Measurements from ENCODE around the gene ATP5IF1.

ATP5IF1 gene

GRCh38 chr1:28209700-28210099, 26.2 kb upstream of the ATP5IF1 start:
- H3K36me3 Mint-ChIP-seq, result peaks cover 10 to 18% of the 10 kb centered on the region in 2 donors
- no peaks in the 10 kb centered on the region for H3K4me1 Mint-ChIP-seq
- ATAC-seq (replicated peaks), result no peak
- DNase-seq, result no peak
- H3K9me3 Mint-ChIP-seq, result no peaks in the 10 kb centered on the region
- H3K27me3 Mint-ChIP-seq, result no peaks in the 10 kb centered on the region
- no peak overlapping the region for H3K4me3 Mint-ChIP-seq
- no peak overlapping the region for H3K27ac Mint-ChIP-seq

DNA sequence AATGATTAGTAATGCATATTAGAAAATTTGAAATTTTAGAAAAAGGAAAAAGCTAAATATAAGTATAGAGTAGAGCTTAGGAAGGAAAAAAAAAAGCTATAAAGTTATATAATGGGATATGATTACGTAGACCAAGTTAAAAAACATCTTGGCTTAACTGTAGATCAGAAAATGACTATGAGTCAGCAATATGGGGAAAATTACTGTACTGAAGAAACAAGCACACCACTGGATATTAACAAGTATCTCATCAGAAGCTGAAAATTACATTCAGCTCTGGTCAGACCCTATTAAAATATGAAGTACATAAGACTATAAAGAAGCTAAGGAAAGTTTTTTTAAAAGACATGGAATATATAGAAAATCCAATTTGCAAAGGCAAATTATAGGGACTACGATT, 22.6 kb upstream of the ATP5IF1 start:
- ATAC-seq (replicated peaks) (no peak), DNase-seq (no peak)
- H3K36me3 Mint-ChIP-seq, result peaks cover 14 to 23% of the 10 kb centered on the region in 2 donors
- no peak overlapping the region for H3K4me3 Mint-ChIP-seq
- H3K27ac Mint-ChIP-seq, result no peak overlapping the region
- no peaks in the 10 kb centered on the region for H3K27me3 Mint-ChIP-seq
- H3K4me1 Mint-ChIP-seq, result peaks cover 0 to 10% of the 10 kb centered on the region in 2 donors
- no peaks in the 10 kb centered on the region for H3K9me3 Mint-ChIP-seq

GRCh38 chr1:28229089-28229488, 6.8 kb upstream of the ATP5IF1 start:
- no peak overlapping the region for H3K27ac Mint-ChIP-seq
- H3K9me3 Mint-ChIP-seq, result no peaks in the 10 kb centered on the region
- H3K4me3 Mint-ChIP-seq, result no peak overlapping the region
- peaks cover 7 to 22% of the 10 kb centered on the region in 2 donors for H3K4me1 Mint-ChIP-seq
- no peaks in the 10 kb centered on the region for H3K27me3 Mint-ChIP-seq
- peaks cover 28 to 32% of the 10 kb centered on the region in 2 donors for H3K36me3 Mint-ChIP-seq
- ATAC-seq (replicated peaks), result no peak
- no peak for DNase-seq

- ATAC-seq (replicated peaks), result no peak
- no peak for DNase-seq
- Mint-ChIP-seq H3K4me3 (no peak overlapping the region), H3K27me3 (no peaks in the 10 kb centered on the region), H3K4me1 (peaks cover 9 to 25% of the 10 kb centered on the region in 2 donors), H3K27ac (no peak overlapping the region), H3K9me3 (no peaks in the 10 kb centered on the region), H3K36me3 (peaks cover 25 to 26% of the 10 kb centered on the region in 2 donors)
These were observed 5.9 kb upstream of the ATP5IF1 start for GRCh38 chr1:28229996-28230395.

DNA sequence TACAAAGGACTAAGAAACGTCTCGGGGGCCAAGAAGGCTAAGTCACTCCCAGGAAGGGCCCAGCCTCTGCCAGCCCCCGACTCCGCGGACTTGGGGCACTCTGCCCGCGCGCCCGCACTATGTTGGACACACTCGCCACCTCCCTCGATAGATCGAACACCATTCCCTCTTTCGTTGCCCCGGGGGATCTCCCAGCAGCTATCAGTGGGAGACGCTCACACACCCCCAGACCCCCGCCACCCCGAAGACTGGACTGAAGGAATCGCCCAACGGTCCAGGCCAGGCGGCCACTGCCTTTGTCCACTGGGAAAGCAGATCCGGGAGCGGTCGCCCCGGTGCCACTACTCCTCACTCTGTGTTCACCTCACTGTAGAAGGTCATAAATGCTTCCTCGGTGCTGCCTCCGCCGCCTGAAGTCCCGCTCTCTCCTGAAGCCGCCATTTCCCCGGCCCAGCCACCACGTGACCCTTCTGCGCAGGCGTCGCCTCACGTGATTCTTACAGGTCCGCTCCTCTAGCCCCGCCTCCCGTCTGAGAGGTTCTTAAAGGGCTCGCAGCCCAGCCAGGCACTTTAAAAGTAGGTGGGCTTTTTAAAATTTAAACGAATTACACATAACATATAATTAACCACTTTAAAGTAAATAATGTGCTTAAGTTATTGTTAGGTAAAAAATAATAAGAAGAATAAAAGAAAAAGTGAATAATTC, 3.2 kb upstream of the ATP5IF1 start, which contains the start of gene DNAJC8:
TSS of gene DNAJC8 (minus strand) at position 472 of the 706 bp plus-strand sequence. CDS start at position 441, 31 bp downstream.
- Mint-ChIP-seq H3K4me1 (peaks cover 9 to 25% of the 10 kb centered on the region in 2 donors), H3K9me3 (no peaks in the 10 kb centered on the region), H3K27ac (peak within 1 kb of the TSS; percentile 100), H3K36me3 (peaks cover 17 to 18% of the 10 kb centered on the region in 2 donors), H3K4me3 (peak within 1 kb of the TSS; percentile 98 to 100), H3K27me3 (no peaks in the 10 kb centered on the region)
- peak; percentile 75 for ATAC-seq (replicated peaks)
- peak; percentile 87 for DNase-seq

DNA sequence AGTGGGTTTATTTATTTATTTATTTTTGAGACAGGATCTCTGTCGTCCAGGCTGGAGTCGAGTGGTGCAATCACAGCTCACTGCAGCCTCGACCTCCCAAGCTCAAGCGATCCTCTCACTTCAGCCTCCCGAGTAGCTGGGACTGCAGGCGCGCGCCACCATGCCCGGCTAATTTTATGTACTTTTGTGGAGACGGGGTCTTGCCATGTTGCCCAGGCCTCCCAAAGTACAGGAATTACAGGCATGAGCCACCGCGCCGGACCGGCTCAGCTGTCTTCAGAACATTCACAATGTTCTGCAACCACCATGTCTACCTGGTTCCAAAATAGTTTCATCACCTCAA, 2.7 kb upstream of the ATP5IF1 start:
- H3K27ac Mint-ChIP-seq, result no peak overlapping the region
- no peaks in the 10 kb centered on the region for H3K9me3 Mint-ChIP-seq
- peaks cover 9 to 25% of the 10 kb centered on the region in 2 donors for H3K4me1 Mint-ChIP-seq
- H3K27me3 Mint-ChIP-seq, result no peaks in the 10 kb centered on the region
- H3K36me3 Mint-ChIP-seq, result peaks cover 17% of the 10 kb centered on the region in 2 donors
- ATAC-seq (replicated peaks) (no peak), DNase-seq (no peak)
- H3K4me3 Mint-ChIP-seq, result peak overlapping the region; percentile 54 to 55

DNA sequence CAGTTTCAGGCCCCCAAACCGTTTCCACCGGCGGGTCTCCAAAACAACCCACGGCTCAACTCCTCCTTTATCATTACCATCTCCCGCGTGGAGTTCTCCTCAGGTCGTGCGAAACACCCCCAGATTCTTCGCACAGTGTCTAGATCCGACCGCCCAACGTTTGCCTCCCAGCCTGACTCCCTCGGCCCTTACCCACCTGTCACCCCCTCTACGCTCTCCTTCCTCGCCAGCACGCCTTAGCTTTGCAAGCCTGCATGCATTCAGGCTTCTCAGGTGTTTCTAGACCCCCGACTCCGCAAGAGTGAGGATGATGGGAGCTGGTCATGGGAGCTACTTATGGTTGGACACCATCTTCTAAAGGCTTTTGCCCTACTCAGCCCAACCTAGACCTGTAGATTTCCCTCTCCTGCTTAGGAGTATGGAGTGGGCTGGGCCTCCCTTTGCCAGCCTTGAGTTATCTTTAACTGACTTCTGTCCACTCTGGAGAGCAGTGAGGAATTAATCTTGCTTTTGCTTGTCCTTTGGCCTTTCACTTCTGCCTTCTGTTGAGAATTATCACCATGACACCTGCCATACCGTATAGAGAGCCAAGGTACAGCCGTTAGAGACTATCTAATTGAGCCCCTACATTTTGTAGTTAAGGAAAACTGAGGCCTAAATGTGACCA, 865 bp downstream of the ATP5IF1 start:
- no peak for ATAC-seq (replicated peaks)
- no peak for DNase-seq
- no peaks in the 10 kb centered on the region for H3K9me3 Mint-ChIP-seq

DNA sequence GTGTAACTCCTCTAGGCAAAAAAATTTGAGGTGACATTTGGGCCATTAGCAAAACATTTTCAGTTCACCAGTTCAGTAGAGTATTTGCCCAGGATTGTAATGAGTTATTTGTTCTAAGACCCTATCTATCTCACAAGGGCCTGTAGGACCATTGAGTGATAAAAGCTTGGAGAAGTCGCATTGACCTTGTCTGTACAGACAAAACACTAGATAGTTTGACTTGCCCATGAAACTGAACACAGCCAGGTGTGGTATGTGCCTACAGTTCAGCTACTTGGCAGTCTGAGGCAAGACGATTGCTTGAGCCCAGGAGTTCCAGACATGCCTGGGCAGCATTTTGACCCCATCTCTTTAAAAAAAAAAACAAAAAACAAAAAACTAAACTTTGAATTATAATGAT, 3.1 kb downstream of the ATP5IF1 start:
- no peak overlapping the region for H3K27ac Mint-ChIP-seq
- no peak for DNase-seq
- no peak for ATAC-seq (replicated peaks)
- H3K4me1 Mint-ChIP-seq, result peaks cover 9 to 10% of the 10 kb centered on the region in 2 donors
- no peaks in the 10 kb centered on the region for H3K27me3 Mint-ChIP-seq
- H3K4me3 Mint-ChIP-seq, result no peak overlapping the region
- no peaks in the 10 kb centered on the region for H3K9me3 Mint-ChIP-seq
- no peaks in the 10 kb centered on the region for H3K36me3 Mint-ChIP-seq

More for the DNA sequence above, 865 bp downstream of the ATP5IF1 start:
- H3K27ac Mint-ChIP-seq, result no peak overlapping the region
- H3K4me1 Mint-ChIP-seq, result peaks cover 9 to 10% of the 10 kb centered on the region in 2 donors
- H3K27me3 Mint-ChIP-seq, result no peaks in the 10 kb centered on the region
- no peak overlapping the region for H3K4me3 Mint-ChIP-seq
- peaks cover 6 to 11% of the 10 kb centered on the region in 2 donors for H3K36me3 Mint-ChIP-seq

DNA sequence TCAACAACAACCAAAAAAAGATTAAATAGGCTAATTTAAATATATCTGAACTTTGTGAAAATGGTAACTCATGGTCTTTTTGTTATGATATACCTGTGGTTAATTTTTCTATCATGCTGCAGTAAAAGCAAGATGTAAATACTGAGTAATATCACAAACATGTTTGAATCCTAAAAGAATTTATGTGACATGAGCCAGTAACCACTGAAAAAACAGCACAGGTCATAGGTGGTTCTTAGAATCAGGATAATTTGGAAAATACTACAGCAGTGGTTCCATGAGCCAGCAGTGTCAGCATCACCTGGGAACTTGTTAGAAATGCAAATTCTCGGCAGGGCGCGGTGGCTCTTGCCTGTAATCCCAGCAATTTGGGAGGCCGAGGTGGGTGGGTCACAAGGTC, 4.1 kb downstream of the ATP5IF1 start:
- Mint-ChIP-seq H3K27ac (no peak overlapping the region), H3K27me3 (no peaks in the 10 kb centered on the region), H3K36me3 (no peaks in the 10 kb centered on the region), H3K9me3 (no peaks in the 10 kb centered on the region), H3K4me3 (no peak overlapping the region), H3K4me1 (peaks cover 11 to 16% of the 10 kb centered on the region in 2 donors)
- ATAC-seq (replicated peaks) (no peak), DNase-seq (no peak)

DNA sequence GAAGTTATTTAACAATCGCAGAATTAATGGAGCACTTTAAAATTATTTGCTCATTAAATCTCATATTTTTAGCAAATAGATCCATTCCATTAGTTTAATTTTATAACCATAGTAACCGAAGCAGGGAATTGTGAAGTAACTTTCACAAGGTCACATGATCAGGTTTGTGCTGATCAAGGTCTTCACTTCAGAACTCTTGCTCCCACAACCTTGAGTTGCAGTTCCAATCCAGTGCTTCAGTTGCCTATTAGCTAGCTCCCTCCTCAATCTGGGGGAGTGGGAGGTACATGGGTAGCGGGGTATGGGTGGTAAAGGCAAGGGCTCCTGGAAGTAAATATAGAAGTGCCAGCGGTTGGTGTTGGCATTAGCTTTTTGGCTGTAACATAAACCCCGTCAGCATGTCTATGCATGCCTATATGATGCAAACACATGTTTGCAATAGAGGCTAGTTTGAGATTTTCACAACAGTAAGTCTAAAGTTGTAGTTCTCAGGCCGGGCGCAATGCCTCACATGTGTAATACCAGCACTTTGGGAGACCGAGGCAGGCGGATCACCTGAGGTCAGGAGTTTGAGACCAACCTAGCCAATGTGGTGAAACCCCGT, 5.8 kb downstream of the ATP5IF1 start:
- no peaks in the 10 kb centered on the region for H3K27me3 Mint-ChIP-seq
- DNase-seq, result no peak
- no peaks in the 10 kb centered on the region for H3K36me3 Mint-ChIP-seq
- H3K27ac Mint-ChIP-seq, result no peak overlapping the region
- no peaks in the 10 kb centered on the region for H3K9me3 Mint-ChIP-seq
- H3K4me1 Mint-ChIP-seq, result peaks cover 15 to 23% of the 10 kb centered on the region in 2 donors
- no peak overlapping the region for H3K4me3 Mint-ChIP-seq
- ATAC-seq (replicated peaks), result no peak

DNA sequence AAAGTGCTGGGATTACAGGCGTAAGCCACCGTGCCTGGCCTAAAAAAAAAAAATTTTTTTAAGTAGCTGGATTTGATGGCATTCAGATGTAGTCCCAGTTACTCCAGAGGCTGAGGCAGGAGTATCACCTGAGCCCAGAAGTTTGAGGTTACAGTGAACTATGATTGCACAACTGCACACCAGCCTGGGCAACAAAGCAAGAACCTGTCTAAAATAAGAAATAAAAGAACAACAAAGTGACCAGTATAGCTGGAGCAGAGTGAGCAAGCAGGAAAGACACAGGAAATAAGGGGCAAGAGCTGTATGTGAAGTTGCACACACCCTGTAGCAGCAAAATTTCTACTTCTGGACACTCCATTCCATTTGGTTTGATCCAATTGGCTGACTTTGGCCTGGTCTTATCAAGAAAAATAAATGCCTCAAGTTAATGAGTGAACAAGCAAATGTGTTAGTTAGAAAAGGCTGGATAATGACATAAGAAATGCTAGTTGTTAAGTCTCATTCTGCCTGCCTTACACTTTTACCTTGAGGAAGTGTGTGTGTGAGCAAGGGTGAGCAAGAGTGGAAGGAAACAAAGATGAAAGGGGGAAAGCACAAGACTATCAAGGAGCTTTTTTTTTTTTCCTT, 7.9 kb downstream of the ATP5IF1 start:
- no peaks in the 10 kb centered on the region for H3K9me3 Mint-ChIP-seq
- no peak for DNase-seq
- ATAC-seq (replicated peaks), result no peak
- peak overlapping the region in 1 of 2 donors; percentile 3 for H3K4me3 Mint-ChIP-seq
- H3K27ac Mint-ChIP-seq, result peak overlapping the region; percentile 89
- no peaks in the 10 kb centered on the region for H3K36me3 Mint-ChIP-seq
- peaks cover 28 to 40% of the 10 kb centered on the region in 2 donors for H3K4me1 Mint-ChIP-seq
- no peaks in the 10 kb centered on the region for H3K27me3 Mint-ChIP-seq

GRCh38 chr1:28244549-28245251, 8.8 kb downstream of the ATP5IF1 start:
- peak overlapping the region; percentile 44 to 64 for H3K4me3 Mint-ChIP-seq
- no peak for ATAC-seq (replicated peaks)
- peaks cover 36 to 48% of the 10 kb centered on the region in 2 donors for H3K4me1 Mint-ChIP-seq

DNA sequence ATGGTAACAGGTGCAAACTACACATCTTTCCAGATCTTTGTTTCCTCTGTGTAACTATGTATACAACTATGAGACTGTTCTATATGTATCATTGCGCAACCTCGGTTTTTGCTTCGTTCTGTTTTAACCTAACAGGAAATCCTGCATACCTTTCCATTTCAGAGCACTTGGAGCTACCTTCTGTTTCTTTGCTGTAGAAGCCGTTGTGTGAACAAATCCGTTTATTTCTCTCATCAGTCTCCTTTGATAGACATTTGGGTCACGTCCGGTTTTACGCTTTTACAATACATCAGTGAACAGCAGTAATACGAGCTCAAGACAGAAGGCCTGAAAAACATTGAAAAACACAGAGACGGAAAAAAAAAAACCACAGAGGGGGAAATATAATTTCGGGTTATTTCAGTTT, 10.5 kb downstream of the ATP5IF1 start:
- Mint-ChIP-seq H3K9me3 (no peaks in the 10 kb centered on the region), H3K4me1 (peaks cover 36 to 48% of the 10 kb centered on the region in 2 donors), H3K27me3 (no peaks in the 10 kb centered on the region), H3K4me3 (peak overlapping the region; percentile 96 to 97), H3K27ac (peak overlapping the region; percentile 99), H3K36me3 (no peaks in the 10 kb centered on the region)
- ATAC-seq (replicated peaks) (peak in 1 of 2 donors; percentile 7), DNase-seq (peak; percentile 8)

More at GRCh38 chr1:28244549-28245251, 8.8 kb downstream of the ATP5IF1 start:
- Mint-ChIP-seq H3K9me3 (no peaks in the 10 kb centered on the region), H3K27me3 (no peaks in the 10 kb centered on the region), H3K36me3 (no peaks in the 10 kb centered on the region), H3K27ac (peak overlapping the region; percentile 80)
- no peak for DNase-seq

All from stimulated activated naive B cell treated with anti-CD40 and anti-IgM and Interleukin-4, amounts not matched to agents 10 μg/mL and 1 μg/mL and 100 μg/mL, for 72 hours (primary cell).